SK-N-SH treated with all-trans-retinoic acid at 6 μM for 48 hours (cell line): Measurements from ENCODE around the gene SASH1.

Experiments used
- CSDC2 ChIP-seq: fragments of 250-450 bp; sonication (Bioruptor Pico); IDR thresholded peaks from 2 replicates; pipeline ENCODE4 v1.5.0; 2020; ENCODE audit warnings: mild to moderate bottlenecking, moderate library complexity
- GLIS3 ChIP-seq: fragments of 250-450 bp; sonication (Bioruptor Pico); IDR thresholded peaks from 2 replicates; pipeline ENCODE4 v1.5.0; 2020; ENCODE audit warnings: mild to moderate bottlenecking, moderate library complexity
- ZFP3 ChIP-seq: fragments of 250-450 bp; sonication (Bioruptor Pico); IDR thresholded peaks from 2 replicates; pipeline ENCODE4 v1.5.0; 2020; ENCODE audit warnings: mild to moderate bottlenecking, moderate library complexity
- ZFP30 ChIP-seq: fragments of 450-650 bp; formaldehyde crosslinking; IDR thresholded peaks from 2 replicates; pipeline ENCODE4 v1.5.0; 2022; ENCODE audit warnings: mild to moderate bottlenecking, moderate library complexity
- ZNF565 ChIP-seq: fragments of 450-650 bp; formaldehyde crosslinking; conservative IDR thresholded peaks from 2 replicates; pipeline ENCODE4 v1.5.0; 2020; ENCODE audit warnings: low read depth, mild to moderate bottlenecking, moderate library complexity

GRCh38 chr6:148398678-148399077 is 56.0 kb downstream of the SASH1 start:
- no peak for TF ChIP-seq CSDC2 (CRISPR knock-in tag)
- no peak for TF ChIP-seq ZFP30 (CRISPR knock-in tag)
- TF ChIP-seq ZNF565 (CRISPR knock-in tag), result no peak
- no peak for TF ChIP-seq ZFP3
- TF ChIP-seq GLIS3 (CRISPR knock-in tag), result no peak
